Urinary bladder (tissue), 4 donors: Measurements from ENCODE around the gene RTP3. TPM values are rescaled to one million over a fixed set of nuclear protein-coding genes. Genes with fewer than 3 reads are reported as not detected.

Source experiments
- DNase-seq: peaks from one replicate; pipeline ENCODE4 v3.0.0-alpha.2; 2015; ENCODE audit errors: extremely low spot score
- H3K27ac ChIP-seq: one replicate; pipeline ENCODE4 v1.5.1; 2013; ENCODE audit warnings: low read depth, mild to moderate bottlenecking, moderate library complexity
- H3K36me3 ChIP-seq: one replicate; pipeline ENCODE4 v1.6.1; 2013; ENCODE audit warnings: mild to moderate bottlenecking, moderate library complexity; ENCODE audit not compliant: insufficient read depth
- H3K4me1 ChIP-seq: one replicate; pipeline ENCODE4 v1.6.1; 2013; ENCODE audit warnings: mild to moderate bottlenecking, moderate library complexity; ENCODE audit not compliant: insufficient read depth
- H3K4me3 ChIP-seq: one replicate; pipeline ENCODE4 v1.5.1; 2013; ENCODE audit warnings: low read depth, low read length
- WGBS: extraction: QIAGEN DNeasy Blood & Tissue Kit; methylation state at CpG from one replicate; pipeline ENCODE4 v1.1.7; 2013; 5-methylcytosine and 5-hydroxymethylcytosine counted together
- polyA plus RNA-seq: library from polyadenylated mRNA; stranded (reverse); fragments of 200-250 nt; gene quantifications from one replicate; pipeline ENCODE4 v1.2.3, GENCODE V29; 2013
- total RNA-seq: library from RNA; depleted of rRNA; stranded (reverse); fragments of >200 nt; gene quantifications from one replicate; pipeline ENCODE4 v1.2.3, GENCODE V29; 2014
- donor health status: healthy with polysubstance abuse.
- donor health status: healthy.

Gene RTP3
- total and polyA plus RNA-seq, 2 donors: not detected

DNA sequence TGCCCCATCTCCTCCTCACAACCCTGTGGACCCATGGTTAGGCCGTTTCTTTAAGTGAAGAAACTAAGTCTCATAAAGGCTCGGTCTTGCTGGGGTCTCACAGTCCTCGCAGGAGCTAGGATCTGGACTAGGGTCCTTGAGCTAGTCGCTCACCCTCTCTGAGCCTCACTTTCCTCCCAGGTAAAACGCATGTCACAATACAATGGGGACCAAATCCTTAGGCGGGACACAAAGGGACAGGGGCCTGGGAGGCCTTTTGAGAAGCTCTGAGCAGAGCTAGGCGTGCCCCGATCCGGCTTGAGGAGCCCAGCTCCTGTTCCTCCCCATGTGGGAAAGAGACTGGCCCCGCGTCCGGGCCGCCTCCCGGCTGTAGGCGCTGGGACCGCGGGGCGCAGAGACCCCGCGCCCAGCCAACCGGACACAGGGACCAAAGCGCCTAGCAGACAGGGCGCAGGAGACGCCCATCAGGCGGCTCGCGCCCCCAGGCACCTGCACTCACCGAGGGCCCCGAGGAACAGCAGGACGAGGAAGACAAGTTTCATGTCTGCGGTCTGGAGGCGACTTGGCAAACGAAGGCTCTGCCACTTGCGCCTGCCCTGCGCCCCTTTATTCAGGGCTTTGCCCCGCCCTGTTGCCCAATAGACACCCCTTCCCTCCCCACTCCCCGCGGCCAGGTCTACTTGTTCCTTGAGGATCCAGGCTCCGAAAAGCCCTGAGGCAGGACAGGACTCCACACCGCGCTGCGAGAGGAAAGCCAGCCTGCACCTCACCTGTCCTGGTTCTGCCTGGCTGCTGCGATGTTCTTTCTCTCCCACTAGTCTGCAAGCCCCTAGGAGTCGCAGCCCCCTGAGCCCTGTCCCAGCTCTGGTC is 33.2 kb upstream of the RTP3 start, which contains the start of gene LTF:
LTF (minus strand) TSS at position 580 of the 870 bp plus-strand sequence; CDS start at position 542, 38 bp downstream.
- 16% methylated on average over 44 of the region's 44 CpGs for WGBS
- no peak for DNase-seq
- no peaks in the 10 kb centered on the region for H3K4me1 ChIP-seq
- H3K4me3 ChIP-seq: no peak within 1 kb of the TSS
- H3K27ac ChIP-seq: no peak within 1 kb of the TSS
- H3K36me3 ChIP-seq: no peaks in the 10 kb centered on the region

DNA sequence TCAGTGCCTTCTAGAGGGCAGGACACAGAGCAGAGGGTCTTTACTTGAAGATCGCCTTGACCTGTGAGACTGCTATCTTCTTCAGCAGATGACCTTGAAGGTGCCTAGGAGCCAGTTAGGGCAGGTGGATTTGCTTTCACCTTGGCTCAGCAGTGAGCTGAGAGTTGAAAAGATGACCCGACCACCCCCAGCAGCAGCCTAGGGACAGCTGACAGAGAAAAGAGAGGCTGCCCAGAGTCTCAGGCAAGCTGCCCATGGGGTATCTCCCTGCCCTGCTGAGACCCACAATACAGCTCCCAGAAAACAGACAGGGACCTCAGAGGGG is 32.6 kb upstream of the RTP3 start:
- Histone ChIP-seq H3K4me1 (no peaks in the 10 kb centered on the region), H3K4me3 (no peak overlapping the region), H3K27ac (no peak overlapping the region), H3K36me3 (no peaks in the 10 kb centered on the region)
- 63% methylated on average over 2 of the region's 2 CpGs for WGBS
- DNase-seq: no peak

DNA sequence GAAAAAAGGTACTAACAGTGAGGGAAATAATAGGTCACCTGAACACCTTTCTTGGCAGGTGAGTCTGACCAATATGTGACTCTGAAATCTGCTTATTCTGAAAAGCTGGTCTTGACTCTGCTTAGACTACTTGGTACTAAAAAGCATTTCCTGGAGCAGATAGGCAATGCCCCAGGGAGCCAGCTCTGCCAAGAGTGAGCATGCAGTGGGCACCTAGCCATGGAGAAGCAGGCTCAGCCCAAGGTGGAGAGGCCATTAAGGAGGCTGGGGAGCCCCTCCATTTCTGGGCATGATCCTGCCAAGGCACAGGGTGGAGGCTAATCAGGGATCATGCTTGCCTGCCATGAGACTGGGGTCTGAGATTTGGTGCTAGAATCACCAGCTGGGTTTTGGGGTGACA is 31.5 kb upstream of the RTP3 start:
- Histone ChIP-seq H3K4me1 (no peaks in the 10 kb centered on the region), H3K36me3 (no peaks in the 10 kb centered on the region), H3K4me3 (no peak overlapping the region), H3K27ac (no peak overlapping the region)
- no peak for DNase-seq

DNA sequence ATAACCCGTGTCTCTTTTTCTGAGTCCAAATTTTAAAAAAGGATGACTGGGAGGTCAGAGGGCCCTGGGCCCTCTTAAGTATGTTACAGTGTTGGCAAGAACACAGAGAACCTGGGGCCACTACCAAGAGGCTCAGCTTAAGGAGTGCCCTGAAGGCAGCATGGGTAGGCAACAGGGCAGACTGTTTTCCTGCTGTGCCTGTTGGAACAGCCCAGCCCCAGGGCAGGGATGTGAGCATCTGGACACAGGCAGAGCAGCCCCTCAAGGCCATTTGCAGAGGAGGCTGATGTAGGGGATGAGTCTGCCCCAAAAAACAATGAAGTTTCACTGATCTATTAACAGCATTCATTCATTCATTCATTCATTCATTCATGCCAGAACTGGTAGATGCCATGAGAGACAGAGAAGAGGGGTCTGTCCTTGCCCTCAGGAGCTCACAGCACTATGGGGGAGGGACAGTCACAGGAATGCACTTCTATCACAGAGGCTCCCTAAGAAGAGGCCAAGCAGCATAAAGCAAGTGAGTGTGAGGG is 30.8 kb upstream of the RTP3 start:
- WGBS: 74% methylated on average over 1 of the region's 1 CpG
- DNase-seq: no peak
- H3K4me1 ChIP-seq: no peaks in the 10 kb centered on the region
- no peak overlapping the region for H3K4me3 ChIP-seq
- H3K36me3 ChIP-seq: no peaks in the 10 kb centered on the region
- no peak overlapping the region for H3K27ac ChIP-seq

- no peaks in the 10 kb centered on the region for H3K4me1 ChIP-seq
- DNase-seq: no peak
- 93% methylated on average over 4 of the region's 4 CpGs for WGBS
- H3K27ac ChIP-seq: no peak overlapping the region
- no peaks in the 10 kb centered on the region for H3K36me3 ChIP-seq
- no peak overlapping the region for H3K4me3 ChIP-seq
Observed at GRCh38 chr3:46467562-46467961, 30.2 kb upstream of the RTP3 start.

DNA sequence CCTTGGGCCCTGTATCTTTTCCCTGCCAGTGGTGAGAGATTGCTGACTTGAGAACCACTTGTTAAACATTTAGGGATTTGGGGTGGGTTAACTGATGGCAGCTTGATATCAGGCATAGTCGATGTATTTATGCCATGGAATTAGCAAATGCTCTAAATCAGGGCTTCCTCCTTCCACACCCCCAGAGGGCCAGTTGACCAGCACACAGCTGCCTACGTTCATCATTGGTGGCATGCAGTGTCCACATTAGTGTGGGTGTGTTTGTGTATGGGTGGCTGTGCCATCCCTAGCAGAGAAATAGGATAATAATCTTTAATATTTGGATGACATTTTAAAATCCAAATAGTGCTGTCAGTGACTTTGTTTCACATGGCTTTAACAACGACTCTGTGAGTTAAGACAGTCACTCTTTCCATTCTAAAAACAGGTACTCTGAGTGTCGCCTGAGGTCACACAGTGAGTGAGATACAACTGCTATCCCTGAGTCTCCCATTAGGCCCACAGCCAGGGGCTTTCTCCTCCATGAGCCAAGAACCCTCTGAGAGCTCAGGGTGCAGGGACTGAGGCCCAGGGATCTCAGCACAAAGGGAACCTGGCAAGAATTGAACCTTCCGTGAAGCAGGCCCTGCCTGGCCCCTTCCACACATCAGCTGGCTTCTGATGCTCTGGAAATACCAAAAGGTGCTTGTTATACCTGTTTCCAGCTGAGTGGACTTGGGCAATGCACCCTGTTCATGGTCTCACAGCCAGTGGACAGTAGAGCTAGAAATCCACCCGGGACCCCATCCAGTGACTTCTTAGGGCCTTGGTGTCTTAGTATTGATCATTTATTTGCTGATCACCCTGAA is 28.8 kb upstream of the RTP3 start:
- no peak overlapping the region for H3K27ac ChIP-seq
- no peak overlapping the region for H3K4me3 ChIP-seq
- no peaks in the 10 kb centered on the region for H3K4me1 ChIP-seq
- H3K36me3 ChIP-seq: no peaks in the 10 kb centered on the region
- no peak for DNase-seq
- 75% methylated on average over 6 of the region's 6 CpGs for WGBS

- no peaks in the 10 kb centered on the region for H3K36me3 ChIP-seq
- H3K4me3 ChIP-seq: no peak overlapping the region
- H3K4me1 ChIP-seq: no peaks in the 10 kb centered on the region
- no peak overlapping the region for H3K27ac ChIP-seq
- DNase-seq: no peak
- 74% methylated on average over 3 of the region's 3 CpGs for WGBS
Observed at GRCh38 chr3:46469680-46470357, 28.0 kb upstream of the RTP3 start.

DNA sequence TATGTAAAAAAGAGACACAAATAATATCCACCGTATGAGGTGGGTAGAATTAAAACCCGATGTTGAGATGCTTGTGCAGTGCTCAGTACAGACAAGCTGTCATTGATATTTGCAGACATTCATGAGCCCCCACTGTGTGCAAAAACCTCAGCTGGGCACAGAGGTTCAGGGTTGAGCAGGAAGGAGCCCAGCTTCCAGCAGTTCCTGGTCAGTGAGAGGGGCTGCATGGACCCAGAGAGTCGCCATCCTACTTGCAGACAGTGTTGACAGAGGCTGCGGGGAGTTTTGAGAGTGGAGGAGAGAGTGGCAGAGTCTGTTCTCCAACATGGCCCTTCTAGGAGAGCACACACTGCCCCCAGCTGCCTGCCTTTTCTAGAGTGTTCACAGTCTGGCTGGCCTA is 26.9 kb upstream of the RTP3 start:
- no peak for DNase-seq
- no peaks in the 10 kb centered on the region for H3K4me1 ChIP-seq
- no peak overlapping the region for H3K27ac ChIP-seq
- H3K36me3 ChIP-seq: no peaks in the 10 kb centered on the region
- 94% methylated on average over 4 of the region's 4 CpGs for WGBS
- no peak overlapping the region for H3K4me3 ChIP-seq

GRCh38 chr3:46471371-46471914 is 26.3 kb upstream of the RTP3 start:
- Histone ChIP-seq H3K27ac (no peak overlapping the region), H3K36me3 (no peaks in the 10 kb centered on the region), H3K4me3 (no peak overlapping the region), H3K4me1 (no peaks in the 10 kb centered on the region)
- WGBS: 94% methylated on average over 5 of the region's 5 CpGs
- DNase-seq: no peak

DNA sequence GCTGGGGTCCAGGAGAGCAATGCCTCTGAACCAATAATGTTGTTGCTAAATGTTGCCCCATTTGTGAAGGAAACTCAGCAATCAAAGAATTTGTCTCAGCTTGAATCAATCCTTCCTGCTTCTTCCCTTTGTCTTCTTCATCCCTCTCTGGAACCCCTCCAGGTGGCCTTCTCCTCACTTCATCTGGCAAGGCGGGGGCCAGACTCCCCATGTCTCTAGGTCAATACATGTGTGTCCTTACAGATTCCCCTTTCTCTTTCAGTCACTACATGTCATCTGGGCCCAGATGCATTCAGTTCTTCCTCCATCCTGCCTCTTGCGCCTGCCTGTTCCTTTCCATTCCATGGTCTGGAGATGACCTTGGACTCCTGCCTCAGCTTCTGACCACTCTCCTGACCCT is 25.0 kb upstream of the RTP3 start:
- no peaks in the 10 kb centered on the region for H3K36me3 ChIP-seq
- WGBS: 85% methylated on average over 2 of the region's 2 CpGs
- DNase-seq: no peak
- no peaks in the 10 kb centered on the region for H3K4me1 ChIP-seq
- no peak overlapping the region for H3K4me3 ChIP-seq
- H3K27ac ChIP-seq: no peak overlapping the region

GRCh38 chr3:46477145-46477544 is 20.6 kb upstream of the RTP3 start:
- WGBS: 79% methylated on average over 4 of the region's 4 CpGs
- Histone ChIP-seq H3K27ac (no peak overlapping the region), H3K4me3 (no peak overlapping the region), H3K36me3 (no peaks in the 10 kb centered on the region), H3K4me1 (no peaks in the 10 kb centered on the region)
- DNase-seq: no peak

DNA sequence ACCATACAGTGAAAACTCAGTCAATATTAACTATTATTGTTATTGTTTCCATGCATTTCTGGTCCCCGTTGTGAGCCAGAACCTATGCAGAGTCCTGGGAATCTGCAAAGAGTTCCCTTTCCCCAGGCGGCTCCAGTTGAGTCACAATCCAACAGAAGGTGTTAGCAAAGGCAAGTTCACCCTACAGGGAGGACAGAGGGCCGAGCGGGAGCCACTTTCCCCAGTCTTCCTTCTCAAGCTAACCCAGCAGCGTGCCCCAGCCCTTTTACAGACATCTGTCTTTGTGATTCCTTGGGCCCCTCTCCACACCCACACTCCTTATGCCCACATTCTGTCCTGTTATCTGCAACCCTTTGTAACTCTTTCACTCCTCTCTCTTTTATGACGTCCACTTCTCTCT is 20.0 kb upstream of the RTP3 start:
- Histone ChIP-seq H3K36me3 (no peaks in the 10 kb centered on the region), H3K27ac (no peak overlapping the region), H3K4me3 (no peak overlapping the region), H3K4me1 (no peaks in the 10 kb centered on the region)
- no peak for DNase-seq
- 77% methylated on average over 6 of the region's 6 CpGs for WGBS

- no peak overlapping the region for H3K4me3 ChIP-seq
- DNase-seq: no peak
- no peaks in the 10 kb centered on the region for H3K36me3 ChIP-seq
- no peaks in the 10 kb centered on the region for H3K4me1 ChIP-seq
- 80% methylated on average over 5 of the region's 5 CpGs for WGBS
- no peak overlapping the region for H3K27ac ChIP-seq
Observed at GRCh38 chr3:46478341-46478740, 19.4 kb upstream of the RTP3 start.
